HCT116 (cell line): ENCODE data around the gene SECTM1. TPM values are rescaled to one million over a fixed set of nuclear protein-coding genes. Genes with fewer than 3 reads are reported as not detected.

Experiments
- ATAC-seq: fragments of 200-7000 bp; cut with Tn5 transposase; 2 replicates; pipeline ENCODE4 v1.9.1; 2020; ENCODE audit warnings: mild to moderate bottlenecking, moderate library complexity
- BruUV-seq: library from RNA; stranded (reverse); fragments of 400-500 nt; replicated peaks from 2 replicates; lab custom pipeline; 2021; lab: Mats Ljungman, UMichigan
- CTCF ChIA-PET: fragments of 300-600 bp; sonication (Branson Sonifier 250); formaldehyde crosslinking; loops from one replicate; lab custom pipeline; 2021; ENCODE audit warnings: antibody characterized with exemption; lab: Charles Lee
- POLR2A ChIA-PET: fragments of 300-600, 350-600 bp; sonication (Branson Sonifier 250); formaldehyde crosslinking; loops from one replicate; lab custom pipeline; 2021; ENCODE audit warnings: antibody characterized with exemption; lab: Charles Lee
- RAD21 ChIA-PET, 2 experiments: fragments of 300-600 bp; sonication (Branson Sonifier 250); formaldehyde crosslinking; loops; one replicate each; lab custom pipeline; 2023; ENCODE audit warnings: low total read pairs in 2 of 2; ENCODE audit not compliant: uncharacterized antibody in 2 of 2, unreplicated experiment in 2 of 2, low non-redundant PET in 1 of 2; lab: Charles Lee
- DNase-seq: peaks from one replicate; pipeline ENCODE4 v3.0.0-alpha.2; 2010; ENCODE audit warnings: low read depth, low spot score
- H2AFZ ChIP-seq: fragments of 200-600 bp; shearing (Covaris generic), sonication (generic); 2 replicates; pipeline ENCODE4 v1.6.1; 2017; ENCODE audit warnings: low read depth, mixed run types, mixed read lengths, antibody characterized with exemption, low read length; ENCODE audit not compliant: poor library complexity, severe bottlenecking
- H3K27ac ChIP-seq: 2 replicates; pipeline ENCODE4 v1.5.1; 2012; ENCODE audit warnings: low read depth, low read length
- H3K27me3 ChIP-seq: fragments of 200-600 bp; sonication (generic); 2 replicates; pipeline ENCODE4 v1.6.1; 2016; ENCODE audit warnings: mixed run types, low read length, mixed read lengths; ENCODE audit not compliant: insufficient read depth
- H3K36me3 ChIP-seq, 2 experiments: fragments of 200-500 bp in 1 of 2; fragments of 200-600 bp in 1 of 2; sonication (Bioruptor generic) in 1 of 2; sonication (generic) in 1 of 2; 2 replicates each; pipeline versions ENCODE4 v1.5.1 to v1.6.1; 2014 to 2016; ENCODE audit warnings: low read length in 2 of 2, inconsistent platforms in 1 of 2, mixed read lengths in 1 of 2, mixed run types in 1 of 2; ENCODE audit not compliant: insufficient read depth in 2 of 2, control insufficient read depth in 1 of 2
- H3K4me1 ChIP-seq, 2 experiments: fragments of 200-600 bp in 1 of 2; sonication (generic) in 1 of 2; 2 replicates each; pipeline versions ENCODE4 v1.5.1 to v1.6.1; 2012 to 2017; ENCODE audit warnings: low read length in 2 of 2, inconsistent platforms in 1 of 2, mild to moderate bottlenecking in 1 of 2, mixed read lengths in 1 of 2, mixed run types in 1 of 2, moderate library complexity in 1 of 2; ENCODE audit not compliant: insufficient read depth in 2 of 2, control insufficient read depth in 1 of 2
- H3K4me2 ChIP-seq: fragments of 200-600 bp; sonication (generic); 2 replicates; pipeline ENCODE4 v1.6.1; 2017; ENCODE audit warnings: mixed run types, low read length, mixed read lengths
- H3K4me3 ChIP-seq, 2 experiments: fragments of 200-600 bp in 1 of 2; sonication (generic) in 1 of 2; replicated peaks in 1 of 2; 2 replicates each; pipeline ENCODE4 v1.5.1; 2011 to 2016; ENCODE audit warnings: low read length in 2 of 2, control low read depth in 1 of 2, low read depth in 1 of 2, mild to moderate bottlenecking in 1 of 2, mixed read lengths in 1 of 2, mixed run types in 1 of 2
- H3K79me2 ChIP-seq: fragments of 200-600 bp; sonication (generic); 2 replicates; pipeline ENCODE4 v1.6.1; 2017; ENCODE audit warnings: mild to moderate bottlenecking, mixed run types, low read length, moderate library complexity, mixed read lengths; ENCODE audit not compliant: insufficient read depth
- H3K9ac ChIP-seq: fragments of 200-600 bp; sonication (generic); 2 replicates; pipeline ENCODE4 v1.6.1; 2016; ENCODE audit warnings: low read length, mixed read lengths
- H3K9me2 ChIP-seq: fragments of 200-600 bp; sonication (generic), shearing (Covaris generic); 2 replicates; pipeline ENCODE4 v1.6.1; 2017; ENCODE audit warnings: mixed run types, mild to moderate bottlenecking, moderate library complexity; ENCODE audit not compliant: insufficient read depth
- H3K9me3 ChIP-seq, 2 experiments: fragments of 200-500 bp in 1 of 2; fragments of 200-600 bp in 1 of 2; sonication (Bioruptor generic) in 1 of 2; sonication (generic) in 1 of 2; 2 replicates each; pipeline ENCODE4 v1.6.1; 2014 to 2017; ENCODE audit warnings: low read length in 2 of 2, mixed read lengths in 2 of 2, inconsistent platforms in 1 of 2, low read depth in 1 of 2, mild to moderate bottlenecking in 1 of 2, mixed run types in 1 of 2, moderate library complexity in 1 of 2; ENCODE audit not compliant: control insufficient read depth in 1 of 2, insufficient read depth in 1 of 2
- H4K20me1 ChIP-seq: fragments of 200-600 bp; sonication (generic), shearing (Covaris generic); 2 replicates; pipeline ENCODE4 v1.6.1; 2017; ENCODE audit warnings: mixed run types, mild to moderate bottlenecking, moderate library complexity; ENCODE audit not compliant: insufficient read depth
- EGR1 ChIP-seq: IDR thresholded peaks from 2 replicates; pipeline ENCODE4 v1.6.1; 2012; ENCODE audit warnings: low read depth
- EZH2phosphoT487 ChIP-seq: fragments of 200-600 bp; IDR thresholded peaks from 2 replicates; pipeline ENCODE4 v1.6.1; 2018; ENCODE audit warnings: antibody characterized with exemption, borderline replicate concordance
- JUND ChIP-seq: IDR thresholded peaks from 2 replicates; pipeline ENCODE4 v1.6.1; 2012
- POLR2A ChIP-seq: IDR thresholded peaks from 2 replicates; pipeline ENCODE4 v1.7.0; 2011; ENCODE audit warnings: borderline replicate concordance; ENCODE audit not compliant: insufficient read depth, insufficient read length; ENCODE audit errors: extremely low read depth
- RAD21 ChIP-seq: IDR thresholded peaks from 2 replicates; pipeline ENCODE4 v1.6.1; 2012; ENCODE audit warnings: low read depth, mild to moderate bottlenecking
- REST ChIP-seq: IDR thresholded peaks from 2 replicates; pipeline ENCODE4 v1.6.1; 2012; ENCODE audit warnings: low read depth
- SIN3A ChIP-seq: IDR thresholded peaks from 2 replicates; pipeline ENCODE4 v1.6.1; 2012; ENCODE audit warnings: low read depth
- SP1 ChIP-seq: IDR thresholded peaks from 2 replicates; pipeline ENCODE4 v1.6.1; 2012; ENCODE audit warnings: low read depth
- SRF ChIP-seq: IDR thresholded peaks from 2 replicates; pipeline ENCODE4 v1.6.1; 2012; ENCODE audit warnings: low read depth
- intact Hi-C: fragments of 100-400 bp; cut with micrococcal nuclease; formaldehyde crosslinking; loops from 2 replicates; pipeline ENCODE4 v1.10.0; 2022
- total RNA-seq: library from RNA; stranded (reverse); gene quantifications from one replicate; pipeline ENCODE4 v1.2.1, GENCODE V29; 2021; ENCODE audit not compliant: unreplicated experiment

The SECTM1 gene
- total RNA-seq, 1 experiment from 2014 or later: 6.8 TPM

- H3K27me3 ChIP-seq: no peaks in the 10 kb centered on the region
- no peaks in the 10 kb centered on the region for H3K9me2 ChIP-seq
- H3K9ac ChIP-seq: peak overlapping the region; percentile 69
- H3K4me1 ChIP-seq: peaks cover 35 to 61% of the 10 kb centered on the region in 2 experiments
- H3K9me3 ChIP-seq: no peaks in the 10 kb centered on the region
- ChIA-PET POLR2A (interaction anchor here (0.9 to 2.1 kb wide), 5 partner anchors 10 to 37 kb away, joined by 3 to 10 read pairs (median 4); partner anchors contain the start of genes CD7 and SECTM1), CTCF (no interaction called here), RAD21 (no interaction called here)
- ATAC-seq (no peak), DNase-seq (no peak)
- peak overlapping the region; percentile 89 for H3K27ac ChIP-seq
- TF ChIP-seq JUND: no peak
- no peak for TF ChIP-seq EGR1
- no peak for TF ChIP-seq POLR2A
- TF ChIP-seq SRF: no peak
- peak overlapping the region; percentile 32 for H2AFZ ChIP-seq
- peaks cover 3% of the 10 kb centered on the region; the same call in 1 of the 2 replicates for H3K79me2 ChIP-seq
- H3K4me2 ChIP-seq: peak overlapping the region; percentile 93
- H3K36me3 ChIP-seq: no peaks in the 10 kb centered on the region
- BruUV-seq: no TSS peak
- H4K20me1 ChIP-seq: no peaks in the 10 kb centered on the region
- intact Hi-C loops: loop anchor here (10.0 kb wide), 1 partner anchor 262 kb away; the partner anchor contains the start of genes DCXR and RAC3
- peak overlapping the region; percentile 52 to 62 for H3K4me3 ChIP-seq
Observed at GRCh38 chr17:82296511-82297279, 36.9 kb downstream of the SECTM1 start.

DNA sequence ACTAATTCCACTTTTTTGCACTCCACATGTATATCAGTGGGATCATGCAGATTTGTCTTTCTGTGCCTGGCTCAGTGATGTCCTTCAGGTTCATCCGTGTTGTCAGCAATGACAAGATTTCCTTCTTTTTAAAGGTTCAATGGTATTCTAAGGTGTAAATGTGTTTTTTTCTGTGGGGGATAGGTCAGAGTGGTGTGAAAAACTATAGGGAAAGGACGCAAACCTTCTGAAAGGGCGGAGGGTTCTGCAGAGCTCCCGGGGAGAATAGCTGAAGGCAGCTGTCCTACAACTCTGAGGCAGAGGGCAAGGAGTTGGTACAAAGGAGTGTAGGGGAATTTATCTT, 38.1 kb downstream of the SECTM1 start:
- no peak for DNase-seq
- Histone ChIP-seq H3K9me3 (no peaks in the 10 kb centered on the region), H4K20me1 (no peaks in the 10 kb centered on the region), H3K4me3 (no peak overlapping the region), H3K9me2 (no peaks in the 10 kb centered on the region)
- CTCF ChIA-PET: no interaction called here
- TF ChIP-seq REST (no peak), EGR1 (no peak), RAD21 (no peak), EZH2phosphoT487 (no peak), SP1 (no peak), SIN3A (no peak)
- TF ChIP-seq, all 23 proteins: peak for 0
- no peak overlapping the region for H2AFZ ChIP-seq
- RAD21 ChIA-PET: no interaction called here
- peak overlapping the region; percentile 8; the same call in 1 of the 2 replicates for H3K4me2 ChIP-seq
- no peak for ATAC-seq
- BruUV-seq: no TSS peak
- no peaks in the 10 kb centered on the region for H3K36me3 ChIP-seq
- intact Hi-C loops: loop anchor here (10.0 kb wide), 1 partner anchor 261 kb away; the partner anchor contains the start of genes DCXR and RAC3
- no peak overlapping the region for H3K9ac ChIP-seq
- H3K79me2 ChIP-seq: peaks cover 3% of the 10 kb centered on the region; the same call in 1 of the 2 replicates
- POLR2A ChIA-PET: interaction anchor here (1.7 to 2.1 kb wide), 2 partner anchors 30 to 38 kb away, joined by 4 read pairs; partner anchors contain the start of gene SECTM1
- H3K4me1 ChIP-seq: peaks cover 33 to 54% of the 10 kb centered on the region in 2 experiments
- H3K27me3 ChIP-seq: no peaks in the 10 kb centered on the region
- no peak overlapping the region for H3K27ac ChIP-seq
